HCT116 (cell line): ENCODE results near the gene FGGY. TPM values are rescaled to one million over a fixed set of nuclear protein-coding genes. Genes with fewer than 3 reads are reported as not detected.

ENCODE experiments used
- ATAC-seq: fragments of 200-7000 bp; cut with Tn5 transposase; 2 replicates; pipeline ENCODE4 v1.9.1; 2020; ENCODE audit warnings: mild to moderate bottlenecking, moderate library complexity
- BruUV-seq: library from RNA; stranded (reverse); fragments of 400-500 nt; replicated peaks from 2 replicates; lab custom pipeline; 2021; lab: Mats Ljungman, UMichigan
- CTCF ChIA-PET: fragments of 300-600 bp; sonication (Branson Sonifier 250); formaldehyde crosslinking; loops from one replicate; lab custom pipeline; 2021; ENCODE audit warnings: antibody characterized with exemption; lab: Charles Lee
- POLR2A ChIA-PET: fragments of 300-600, 350-600 bp; sonication (Branson Sonifier 250); formaldehyde crosslinking; loops from one replicate; lab custom pipeline; 2021; ENCODE audit warnings: antibody characterized with exemption; lab: Charles Lee
- RAD21 ChIA-PET, 2 experiments: fragments of 300-600 bp; sonication (Branson Sonifier 250); formaldehyde crosslinking; loops; one replicate each; lab custom pipeline; 2023; ENCODE audit warnings: low total read pairs in 2 of 2; ENCODE audit not compliant: uncharacterized antibody in 2 of 2, unreplicated experiment in 2 of 2, low non-redundant PET in 1 of 2; lab: Charles Lee
- DNase-seq: peaks from one replicate; pipeline ENCODE4 v3.0.0-alpha.2; 2010; ENCODE audit warnings: low read depth, low spot score
- H2AFZ ChIP-seq: fragments of 200-600 bp; shearing (Covaris generic), sonication (generic); 2 replicates; pipeline ENCODE4 v1.6.1; 2017; ENCODE audit warnings: low read depth, mixed run types, mixed read lengths, antibody characterized with exemption, low read length; ENCODE audit not compliant: poor library complexity, severe bottlenecking
- H3K27ac ChIP-seq: 2 replicates; pipeline ENCODE4 v1.5.1; 2012; ENCODE audit warnings: low read depth, low read length
- H3K27me3 ChIP-seq: fragments of 200-600 bp; sonication (generic); 2 replicates; pipeline ENCODE4 v1.6.1; 2016; ENCODE audit warnings: mixed run types, low read length, mixed read lengths; ENCODE audit not compliant: insufficient read depth
- H3K36me3 ChIP-seq, 2 experiments: fragments of 200-500 bp in 1 of 2; fragments of 200-600 bp in 1 of 2; sonication (Bioruptor generic) in 1 of 2; sonication (generic) in 1 of 2; 2 replicates each; pipeline versions ENCODE4 v1.5.1 to v1.6.1; 2014 to 2016; ENCODE audit warnings: low read length in 2 of 2, inconsistent platforms in 1 of 2, mixed read lengths in 1 of 2, mixed run types in 1 of 2; ENCODE audit not compliant: insufficient read depth in 2 of 2, control insufficient read depth in 1 of 2
- H3K4me1 ChIP-seq, 2 experiments: fragments of 200-600 bp in 1 of 2; sonication (generic) in 1 of 2; 2 replicates each; pipeline versions ENCODE4 v1.5.1 to v1.6.1; 2012 to 2017; ENCODE audit warnings: low read length in 2 of 2, inconsistent platforms in 1 of 2, mild to moderate bottlenecking in 1 of 2, mixed read lengths in 1 of 2, mixed run types in 1 of 2, moderate library complexity in 1 of 2; ENCODE audit not compliant: insufficient read depth in 2 of 2, control insufficient read depth in 1 of 2
- H3K4me2 ChIP-seq: fragments of 200-600 bp; sonication (generic); 2 replicates; pipeline ENCODE4 v1.6.1; 2017; ENCODE audit warnings: mixed run types, low read length, mixed read lengths
- H3K4me3 ChIP-seq, 2 experiments: fragments of 200-600 bp in 1 of 2; sonication (generic) in 1 of 2; replicated peaks in 1 of 2; 2 replicates each; pipeline ENCODE4 v1.5.1; 2011 to 2016; ENCODE audit warnings: low read length in 2 of 2, control low read depth in 1 of 2, low read depth in 1 of 2, mild to moderate bottlenecking in 1 of 2, mixed read lengths in 1 of 2, mixed run types in 1 of 2
- H3K79me2 ChIP-seq: fragments of 200-600 bp; sonication (generic); 2 replicates; pipeline ENCODE4 v1.6.1; 2017; ENCODE audit warnings: mild to moderate bottlenecking, mixed run types, low read length, moderate library complexity, mixed read lengths; ENCODE audit not compliant: insufficient read depth
- H3K9ac ChIP-seq: fragments of 200-600 bp; sonication (generic); 2 replicates; pipeline ENCODE4 v1.6.1; 2016; ENCODE audit warnings: low read length, mixed read lengths
- H3K9me2 ChIP-seq: fragments of 200-600 bp; sonication (generic), shearing (Covaris generic); 2 replicates; pipeline ENCODE4 v1.6.1; 2017; ENCODE audit warnings: mixed run types, mild to moderate bottlenecking, moderate library complexity; ENCODE audit not compliant: insufficient read depth
- H3K9me3 ChIP-seq, 2 experiments: fragments of 200-500 bp in 1 of 2; fragments of 200-600 bp in 1 of 2; sonication (Bioruptor generic) in 1 of 2; sonication (generic) in 1 of 2; 2 replicates each; pipeline ENCODE4 v1.6.1; 2014 to 2017; ENCODE audit warnings: low read length in 2 of 2, mixed read lengths in 2 of 2, inconsistent platforms in 1 of 2, low read depth in 1 of 2, mild to moderate bottlenecking in 1 of 2, mixed run types in 1 of 2, moderate library complexity in 1 of 2; ENCODE audit not compliant: control insufficient read depth in 1 of 2, insufficient read depth in 1 of 2
- H4K20me1 ChIP-seq: fragments of 200-600 bp; sonication (generic), shearing (Covaris generic); 2 replicates; pipeline ENCODE4 v1.6.1; 2017; ENCODE audit warnings: mixed run types, mild to moderate bottlenecking, moderate library complexity; ENCODE audit not compliant: insufficient read depth
- ELF1 ChIP-seq: IDR thresholded peaks from 2 replicates; pipeline ENCODE4 v1.6.1; 2012; ENCODE audit warnings: low read depth, borderline replicate concordance
- EZH2 ChIP-seq: fragments of 200-600 bp; sonication (generic); IDR thresholded peaks from 2 replicates; pipeline ENCODE4 v1.6.1; 2017; ENCODE audit warnings: antibody characterized with exemption, mixed run types
- SIN3A ChIP-seq: IDR thresholded peaks from 2 replicates; pipeline ENCODE4 v1.6.1; 2012; ENCODE audit warnings: low read depth
- SP1 ChIP-seq: IDR thresholded peaks from 2 replicates; pipeline ENCODE4 v1.6.1; 2012; ENCODE audit warnings: low read depth
- SRF ChIP-seq: IDR thresholded peaks from 2 replicates; pipeline ENCODE4 v1.6.1; 2012; ENCODE audit warnings: low read depth
- ZNF274 ChIP-seq: fragments of 200-500 bp; sonication (Bioruptor generic); IDR thresholded peaks from 2 replicates; pipeline ENCODE4 v1.6.1; 2014; ENCODE audit warnings: mild to moderate bottlenecking, low read depth, low read length, inconsistent platforms
- intact Hi-C: fragments of 100-400 bp; cut with micrococcal nuclease; formaldehyde crosslinking; loops from 2 replicates; pipeline ENCODE4 v1.10.0; 2022
- total RNA-seq: library from RNA; stranded (reverse); gene quantifications from one replicate; pipeline ENCODE4 v1.2.1, GENCODE V29; 2021; ENCODE audit not compliant: unreplicated experiment
- TF ChIP-seq, protein P1 (sequence below): IDR thresholded peaks from 2 replicates; pipeline ENCODE4 v1.6.1; 2011; ENCODE audit warnings: mild to moderate bottlenecking, low read length, moderate library complexity; ENCODE audit not compliant: insufficient replicate concordance; ENCODE audit errors: extremely low read depth

Gene FGGY
- total RNA-seq, 1 experiment from 2014 or later = 10.6 TPM

- no peak for TF ChIP-seq ZNF274
- TF ChIP-seq, protein P1, sequence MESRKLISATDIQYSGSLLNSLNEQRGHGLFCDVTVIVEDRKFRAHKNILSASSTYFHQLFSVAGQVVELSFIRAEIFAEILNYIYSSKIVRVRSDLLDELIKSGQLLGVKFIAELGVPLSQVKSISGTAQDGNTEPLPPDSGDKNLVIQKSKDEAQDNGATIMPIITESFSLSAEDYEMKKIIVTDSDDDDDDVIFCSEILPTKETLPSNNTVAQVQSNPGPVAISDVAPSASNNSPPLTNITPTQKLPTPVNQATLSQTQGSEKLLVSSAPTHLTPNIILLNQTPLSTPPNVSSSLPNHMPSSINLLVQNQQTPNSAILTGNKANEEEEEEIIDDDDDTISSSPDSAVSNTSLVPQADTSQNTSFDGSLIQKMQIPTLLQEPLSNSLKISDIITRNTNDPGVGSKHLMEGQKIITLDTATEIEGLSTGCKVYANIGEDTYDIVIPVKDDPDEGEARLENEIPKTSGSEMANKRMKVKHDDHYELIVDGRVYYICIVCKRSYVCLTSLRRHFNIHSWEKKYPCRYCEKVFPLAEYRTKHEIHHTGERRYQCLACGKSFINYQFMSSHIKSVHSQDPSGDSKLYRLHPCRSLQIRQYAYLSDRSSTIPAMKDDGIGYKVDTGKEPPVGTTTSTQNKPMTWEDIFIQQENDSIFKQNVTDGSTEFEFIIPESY = no peak
Measured at GRCh38 chr1:59499943-59500569, 203.2 kb downstream of the FGGY start (continued).

GRCh38 chr1:59500950-59501742 lies 204.3 kb downstream of the FGGY start:
- Histone ChIP-seq H3K9me3 (no peaks in the 10 kb centered on the region), H3K4me2 (no peak overlapping the region), H4K20me1 (no peaks in the 10 kb centered on the region), H3K79me2 (no peaks in the 10 kb centered on the region), H3K27ac (no peak overlapping the region), H3K9ac (no peak overlapping the region), H3K36me3 (no peaks in the 10 kb centered on the region), H2AFZ (no peak overlapping the region), H3K27me3 (no peaks in the 10 kb centered on the region), H3K4me3 (no peak overlapping the region), H3K4me1 (peaks cover 11 to 36% of the 10 kb centered on the region in 2 experiments; a peak in 3 of 4 replicates), H3K9me2 (no peaks in the 10 kb centered on the region)
- CTCF ChIA-PET = no interaction called here
- POLR2A ChIA-PET = no interaction called here
- no peak for ATAC-seq
- TF ChIP-seq, protein P1 = no peak
- no peak for TF ChIP-seq ELF1
- TF ChIP-seq SIN3A = no peak
- TF ChIP-seq EZH2 = no peak
- TF ChIP-seq SP1 = no peak
- TF ChIP-seq SRF = no peak
- DNase-seq = no peak
- intact Hi-C loops = no loop called here
- RAD21 ChIA-PET = no interaction called here
- BruUV-seq = no TSS peak
